SW 1271 (cell line): Measurements from ENCODE around the gene LRRC39.

Source experiments
- DNase-seq, 2 experiments: peaks; one replicate each; lab custom pipeline; 2025; lab: John Stamatoyannopoulos, UW

LRRC39 gene

GRCh38 chr1:100147875-100148274, 30.2 kb downstream of the LRRC39 start:
- no peak for DNase-seq

- DNase-seq: no peak
Measured at GRCh38 chr1:100146958-100147357, 31.1 kb downstream of the LRRC39 start.

- no peak for DNase-seq
Measured at GRCh38 chr1:100145116-100145515, 32.9 kb downstream of the LRRC39 start.

GRCh38 chr1:100142343-100142742, 35.7 kb downstream of the LRRC39 start:
- DNase-seq: no peak

GRCh38 chr1:100141192-100141591, 36.9 kb downstream of the LRRC39 start:
- DNase-seq: no peak

- DNase-seq: no peak
Measured at GRCh38 chr1:100137602-100138001, 40.5 kb downstream of the LRRC39 start.

GRCh38 chr1:100134872-100135271, 43.2 kb downstream of the LRRC39 start:
- DNase-seq: no peak

DNA sequence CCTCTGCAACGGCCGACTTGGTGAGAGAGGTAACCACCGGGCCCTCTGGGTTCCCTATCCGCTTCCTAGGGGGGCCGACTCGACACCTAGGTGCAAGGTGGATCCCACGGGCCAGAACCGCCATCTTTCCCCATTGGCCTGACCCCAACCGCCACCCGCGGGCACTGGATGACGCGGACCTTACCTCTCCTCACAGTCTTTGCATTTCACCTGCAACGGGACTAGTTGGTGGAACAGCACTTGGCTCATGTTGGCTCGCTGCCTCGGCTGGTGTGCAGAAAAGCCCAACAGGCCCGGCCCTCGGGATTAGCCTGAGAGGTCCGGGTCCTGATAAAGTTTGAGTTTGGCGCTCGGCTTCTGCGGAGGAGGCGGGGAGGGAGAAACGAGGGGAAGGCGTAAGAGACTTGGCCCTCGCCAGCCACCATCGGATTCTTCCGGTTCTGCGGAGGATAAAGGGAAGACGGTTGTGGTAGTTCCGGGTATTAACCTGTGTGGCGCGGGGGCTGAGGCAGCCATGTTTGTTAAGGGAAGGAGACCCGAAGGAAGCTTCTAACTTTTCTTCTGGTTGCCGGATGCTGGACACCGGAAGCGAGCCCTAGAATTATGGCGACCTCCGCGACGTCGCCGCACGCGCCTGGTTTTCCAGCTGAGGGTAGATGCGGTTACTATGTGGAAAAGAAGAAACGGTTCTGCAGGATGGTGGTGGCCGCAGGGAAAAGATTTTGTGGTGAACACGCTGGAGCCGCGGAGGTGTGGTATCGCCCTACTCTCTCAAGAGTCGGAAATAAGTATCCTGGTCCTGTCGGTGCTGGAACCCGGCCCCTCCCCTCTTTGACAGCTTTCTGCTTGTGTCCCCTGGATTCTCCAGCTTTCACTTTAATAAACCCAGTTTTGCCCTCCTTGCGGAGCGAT, 45.2 kb downstream of the LRRC39 start, which contains the start of the genes SASS6 and TRMT13:
Gene SASS6, minus strand, starts transcription at position 365 of the 912 bp plus-strand sequence. Its CDS starts 116 bp downstream, at position 249.
Gene TRMT13, plus strand, starts transcription at position 598 of the 912 bp plus-strand sequence. Its CDS starts 6 bp downstream, at position 604.
- DNase-seq: peak; percentile 78 to 96

DNA sequence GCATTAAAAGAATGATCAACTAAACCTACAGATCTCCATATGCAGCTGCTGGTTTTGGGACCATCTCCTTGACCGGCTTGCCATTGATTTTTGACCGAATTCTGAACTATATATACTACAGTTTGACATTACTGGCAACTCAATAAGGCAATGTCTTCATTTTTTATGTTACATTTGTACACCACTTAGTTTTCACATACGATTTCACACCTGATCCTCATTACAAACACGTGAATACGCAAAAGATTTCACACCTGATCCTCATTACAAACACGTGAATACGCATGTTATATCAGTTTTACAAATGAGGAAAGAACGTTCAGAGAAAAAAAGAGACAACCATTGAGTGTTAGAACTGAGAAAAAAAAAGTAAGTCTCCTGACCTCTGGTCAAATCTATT, 46.4 kb downstream of the LRRC39 start:
- DNase-seq: no peak

- no peak for DNase-seq
Measured at GRCh38 chr1:100130552-100131077, 47.4 kb downstream of the LRRC39 start.

GRCh38 chr1:100127226-100127625, 50.8 kb downstream of the LRRC39 start:
- DNase-seq: peak in 1 of 2 experiments; percentile 6

- no peak for DNase-seq
Measured at GRCh38 chr1:100122177-100122576, 55.9 kb downstream of the LRRC39 start.

GRCh38 chr1:100115524-100115923, 62.5 kb downstream of the LRRC39 start:
- DNase-seq: no peak

- no peak for DNase-seq
Measured at GRCh38 chr1:100109554-100110066, 68.4 kb downstream of the LRRC39 start.

GRCh38 chr1:100107696-100108095, 70.4 kb downstream of the LRRC39 start:
- DNase-seq: no peak

DNA sequence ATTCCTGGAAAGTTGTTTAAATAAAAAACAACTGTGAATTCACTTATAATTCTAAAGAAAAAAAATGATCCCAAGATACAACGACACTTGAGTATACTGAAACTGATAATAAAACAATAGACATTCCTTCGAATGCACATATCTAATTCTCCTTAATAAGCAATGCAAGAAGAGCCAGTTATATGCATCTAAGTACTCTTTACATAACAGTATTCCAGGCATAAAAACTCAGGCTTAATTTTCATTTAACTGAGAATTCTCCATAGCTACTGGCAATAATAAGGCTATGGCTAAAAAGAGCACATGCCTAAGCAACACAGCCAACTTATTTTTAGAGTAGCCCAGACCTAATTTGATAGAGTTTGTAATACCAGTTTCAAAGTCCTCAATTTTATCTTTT, 76.5 kb downstream of the LRRC39 start:
- no peak for DNase-seq

DNA sequence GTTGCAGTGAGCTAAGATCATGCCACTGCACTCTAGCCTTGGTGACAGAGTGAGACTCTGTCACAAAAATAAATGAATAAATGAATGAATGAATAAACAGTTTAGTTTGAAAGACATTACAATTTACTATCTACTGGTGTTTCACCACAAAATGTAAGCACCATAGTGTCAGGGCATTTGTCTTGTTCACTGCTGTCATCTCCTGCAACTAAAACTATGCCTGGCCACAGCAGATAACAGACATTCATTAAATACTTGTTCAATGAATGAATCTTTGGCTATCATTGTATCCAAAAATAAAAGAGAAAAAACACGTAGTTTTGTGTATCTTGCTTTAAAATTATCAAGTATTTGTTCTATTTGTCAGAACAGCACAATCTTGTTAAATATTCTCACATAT, 77.9 kb downstream of the LRRC39 start:
- DNase-seq: no peak
